GM12878 (cell line): ENCODE measurements around the gene COL17A1. TPM values are rescaled to one million over a fixed set of nuclear protein-coding genes. Genes with fewer than 3 reads are reported as not detected.

Experiments used
- BCL11A ChIP-seq: IDR thresholded peaks from 2 replicates; pipeline ENCODE4 v1.6.1; 2011; ENCODE audit warnings: low read depth, low read length
- CHD4 ChIP-seq: fragments of 200-600 bp; sonication (generic); IDR thresholded peaks from 2 replicates; pipeline ENCODE4 v1.6.1; 2016; ENCODE audit warnings: mild to moderate bottlenecking
- CTCF ChIP-seq, 3 experiments: IDR thresholded peaks in 2 of 3; conservative IDR thresholded peaks in 1 of 3; 2 replicates each; pipeline ENCODE4 v1.5.1; 2011; ENCODE audit warnings: low read depth in 3 of 3, low read length in 3 of 3, mild to moderate bottlenecking in 3 of 3, control low read depth in 2 of 3, moderate library complexity in 2 of 3, inconsistent platforms in 1 of 3, mixed read lengths in 1 of 3; ENCODE audit not compliant: control insufficient read depth in 2 of 3, insufficient read depth in 1 of 3; ENCODE audit errors: extremely low read depth in 1 of 3
- EED ChIP-seq: sonication (generic); IDR thresholded peaks from 2 replicates; pipeline ENCODE4 v1.6.1; 2016; ENCODE audit warnings: antibody characterized with exemption, low read depth
- EP300 ChIP-seq, 2 experiments: fragments of 150-350 bp in 1 of 2; IDR thresholded peaks; 2 replicates each; pipeline ENCODE4 v1.6.1; 2011 to 2012; ENCODE audit warnings: low read depth in 2 of 2, low read length in 2 of 2, borderline replicate concordance in 1 of 2, improper control_type of control experiment in 1 of 2, inconsistent platforms in 1 of 2; ENCODE audit not compliant: control insufficient read depth in 1 of 2
- EZH2 ChIP-seq: IDR thresholded peaks from 2 replicates; pipeline ENCODE4 v1.6.1; 2012; ENCODE audit warnings: low read depth, mild to moderate bottlenecking, control low read depth, inconsistent platforms, low read length, borderline replicate concordance; ENCODE audit not compliant: control insufficient read depth
- HCFC1 ChIP-seq: fragments of 150-350 bp; IDR thresholded peaks from 2 replicates; pipeline ENCODE4 v1.6.1; 2014; ENCODE audit warnings: low read length
- MTA3 ChIP-seq: IDR thresholded peaks from 2 replicates; pipeline ENCODE4 v1.6.1; 2012; ENCODE audit warnings: low read length, inconsistent platforms, borderline replicate concordance
- NBN ChIP-seq: fragments of 450-650 bp; IDR thresholded peaks from 2 replicates; pipeline ENCODE4 v1.6.1; 2016
- NFYB ChIP-seq: IDR thresholded peaks from 2 replicates; pipeline ENCODE4 v1.6.1; 2011; ENCODE audit warnings: low read depth, mild to moderate bottlenecking, low read length, improper control_type of control experiment, moderate library complexity; ENCODE audit not compliant: insufficient read depth
- NRF1 ChIP-seq: conservative IDR thresholded peaks from 2 replicates; pipeline ENCODE4 v1.6.1; 2011; ENCODE audit warnings: mild to moderate bottlenecking, low read depth, low read length, improper control_type of control experiment
- RCOR1 ChIP-seq: conservative IDR thresholded peaks from 2 replicates; pipeline ENCODE4 v1.6.1; 2012; ENCODE audit warnings: low read depth, low read length, improper control_type of control experiment
- REST ChIP-seq: IDR thresholded peaks from 2 replicates; pipeline ENCODE4 v1.6.1; 2012; ENCODE audit warnings: mild to moderate bottlenecking, low read depth, low read length
- TCF3 ChIP-seq: IDR thresholded peaks from 2 replicates; pipeline ENCODE4 v1.6.1; 2012; ENCODE audit warnings: low read depth, mild to moderate bottlenecking, low read length, borderline replicate concordance; ENCODE audit not compliant: insufficient read depth
- ZBTB4 ChIP-seq: fragments of 450-650 bp; formaldehyde crosslinking; IDR thresholded peaks from 2 replicates; pipeline ENCODE4 v1.4.0; 2022; ENCODE audit warnings: mild to moderate bottlenecking, moderate library complexity
- ZNF687 ChIP-seq: fragments of 450-650 bp; IDR thresholded peaks from 2 replicates; pipeline ENCODE4 v1.6.1; 2017; ENCODE audit warnings: mild to moderate bottlenecking, moderate library complexity
- polyA plus RNA-seq, 11 experiments: library from polyadenylated mRNA; depleted of rRNA in 4 of 11; unstranded in 6 of 11; stranded (reverse) in 5 of 11; fragments of >200 nt; fragmentation: Nextera tagmentation in 4 of 11; fragmentation: Illumina TruSeq in 1 of 11; extraction: Ambion mirVana in 4 of 11; extraction: Trizol in 1 of 11; gene quantifications; 1 replicate in 1 of 11; 2 replicates in 10 of 11; pipeline versions ENCODE4 v1.2.1 to v1.2.3, GENCODE V29; 2011 to 2016; ENCODE audit warnings: inconsistent platforms in 2 of 11, missing spikeins in 2 of 11, low read depth in 1 of 11
- total RNA-seq, 4 experiments: library from RNA; depleted of rRNA in 3 of 4; stranded (reverse); fragments of >200 nt in 3 of 4; fragmentation: Illumina TruSeq in 1 of 4; extraction: Trizol in 1 of 4; gene quantifications; 2 replicates each; pipeline versions ENCODE4 v1.2.1 to v1.2.3, GENCODE V29; 2013 to 2021

COL17A1 gene
- total and polyA plus RNA-seq, 10 of the 15 experiments (the other 5 are each of a cell fraction or from before 2014, with no cell fraction given), result 0.08 to 0.22 TPM; not detected in 8

GRCh38 chr10:104120903-104121484 lies 35.3 kb upstream of the COL17A1 start (continued):
- TF ChIP-seq ZBTB4 (CRISPR knock-in tag), result no peak
- TF ChIP-seq EP300 (IDR thresholded peaks at IDR 0.05; ENCODE audit: borderline replicate concordance in 1 of 2, control insufficient read depth in 1 of 2, low read depth in 2 of 2, low read length in 2 of 2), result no peak
- no peak for TF ChIP-seq CTCF (IDR thresholded peaks at IDR 0.05 in 2 of 3, conservative IDR thresholded peaks at IDR 0.05 in 1 of 3; ENCODE audit: control insufficient read depth in 2 of 3, extremely low read depth in 1 of 3, insufficient read depth in 1 of 3, low read depth in 3 of 3, low read length in 3 of 3)
- no peak for TF ChIP-seq MTA3
- TF ChIP-seq REST, result no peak
- TF ChIP-seq ZNF687, result 0 out of 2 replicates have a peak, but pooled peaks have one; percentile 47
- TF ChIP-seq RCOR1, result no peak
- TF ChIP-seq NRF1, result no peak
- no peak for TF ChIP-seq TCF3
- TF ChIP-seq CHD4, result no peak
- TF ChIP-seq NFYB, result no peak
- TF ChIP-seq EED, result 0 out of 2 replicates have a peak, but pooled peaks have one; percentile 7
- TF ChIP-seq EZH2, result no peak
- TF ChIP-seq BCL11A, result no peak
- TF ChIP-seq NBN, result no peak
- TF ChIP-seq HCFC1, result no peak
